HG02943 (cell line): ENCODE measurements around the gene INPP5A.
"Not testable (repeated sequence)": the region's sequence is repeated elsewhere in the genome, so short reads cannot be mapped to it uniquely, and the experiment has no call there.

Experiments used
- ATAC-seq: cut with Tn5 transposase; IDR thresholded peaks from one replicate; pipeline ENCODE4 v1.9.1; 2021; ENCODE audit warnings: mild to moderate bottlenecking, low read depth, moderate library complexity; ENCODE audit not compliant: unreplicated experiment

Gene INPP5A, protein sequence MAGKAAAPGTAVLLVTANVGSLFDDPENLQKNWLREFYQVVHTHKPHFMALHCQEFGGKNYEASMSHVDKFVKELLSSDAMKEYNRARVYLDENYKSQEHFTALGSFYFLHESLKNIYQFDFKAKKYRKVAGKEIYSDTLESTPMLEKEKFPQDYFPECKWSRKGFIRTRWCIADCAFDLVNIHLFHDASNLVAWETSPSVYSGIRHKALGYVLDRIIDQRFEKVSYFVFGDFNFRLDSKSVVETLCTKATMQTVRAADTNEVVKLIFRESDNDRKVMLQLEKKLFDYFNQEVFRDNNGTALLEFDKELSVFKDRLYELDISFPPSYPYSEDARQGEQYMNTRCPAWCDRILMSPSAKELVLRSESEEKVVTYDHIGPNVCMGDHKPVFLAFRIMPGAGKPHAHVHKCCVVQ

GRCh38 chr10:132537684-132538001, at the start of gene INPP5A:
Gene INPP5A (plus strand): TSS chr10:132537787. CDS start chr10:132538097, 310 bp downstream.
- ATAC-seq: no peak

GRCh38 chr10:132488231-132488821, 49.3 kb upstream of the INPP5A start:
- no peak for ATAC-seq

DNA sequence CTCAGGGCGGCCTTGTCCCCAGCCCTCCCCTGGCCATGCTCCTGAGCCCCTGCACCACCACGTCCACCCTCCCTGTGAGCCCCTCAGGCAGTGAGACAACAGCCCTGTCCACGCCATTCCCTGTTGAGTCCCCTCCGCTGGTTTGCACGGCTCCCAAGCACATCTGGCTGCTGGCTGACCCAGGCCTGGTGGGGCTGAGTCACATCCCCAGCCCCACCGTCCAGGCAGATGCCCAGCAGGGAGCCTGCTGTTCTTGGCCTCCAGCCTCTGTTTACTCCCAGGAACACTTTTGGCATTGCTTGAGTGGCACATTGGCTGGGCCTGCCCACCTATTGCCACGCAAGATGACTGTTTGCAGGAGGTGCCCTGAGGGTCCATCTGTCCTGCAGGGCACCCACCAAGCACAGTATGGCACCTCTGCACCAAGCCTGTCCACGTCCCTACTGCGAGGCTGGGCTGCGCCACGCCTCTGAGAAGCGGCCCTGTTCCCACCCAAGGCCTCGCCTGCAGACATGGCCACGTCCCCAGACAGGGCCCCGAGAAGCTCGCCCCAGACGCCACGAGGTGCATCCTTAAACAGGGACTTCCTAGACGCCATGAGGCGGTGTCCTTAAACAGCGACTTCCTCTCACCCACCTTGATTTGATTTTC, 48.4 kb upstream of the INPP5A start:
- no peak for ATAC-seq

DNA sequence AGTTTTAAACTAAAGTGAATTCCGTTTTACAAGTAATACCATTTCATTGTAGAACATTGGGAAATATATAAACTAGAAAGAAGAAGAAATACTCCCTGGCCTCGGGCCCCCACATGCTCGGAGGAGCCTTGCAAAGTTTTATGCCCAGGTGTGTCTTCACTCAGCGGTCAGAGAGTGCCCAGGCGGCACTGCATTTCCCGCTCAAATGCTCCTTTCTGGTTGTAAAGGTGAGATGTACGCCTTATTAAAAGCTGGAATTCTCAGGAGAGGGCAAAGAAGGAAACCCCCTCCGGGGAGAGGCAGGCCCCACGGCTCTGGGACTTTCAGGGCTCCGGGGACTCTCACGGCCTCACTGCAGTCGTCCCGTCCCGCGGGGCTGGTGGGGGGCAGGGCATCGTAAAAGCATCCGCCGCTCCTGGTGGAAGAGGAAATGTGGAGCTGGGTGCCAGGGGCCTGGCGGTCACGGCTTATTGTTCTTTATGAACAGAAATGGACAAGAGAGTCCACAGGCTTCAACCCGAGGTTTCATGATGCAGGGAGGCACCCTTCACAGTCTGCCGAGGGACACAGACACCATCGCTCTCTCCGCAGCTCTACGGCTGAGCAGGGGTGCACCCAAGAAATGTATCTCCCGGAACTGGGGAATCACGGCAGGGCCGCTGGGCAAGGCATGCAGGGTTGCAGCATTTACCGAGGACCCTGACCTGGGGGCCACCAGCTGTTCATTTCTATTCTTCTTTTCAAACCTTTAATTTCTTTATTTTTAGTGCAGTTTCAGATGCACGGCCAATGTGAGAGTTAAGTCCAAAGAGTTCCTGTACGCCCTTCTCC, 47.7 kb upstream of the INPP5A start:
- no peak for ATAC-seq

- ATAC-seq: not testable (repeated sequence)
Observed at GRCh38 chr10:132491534-132491933, 46.1 kb upstream of the INPP5A start.

DNA sequence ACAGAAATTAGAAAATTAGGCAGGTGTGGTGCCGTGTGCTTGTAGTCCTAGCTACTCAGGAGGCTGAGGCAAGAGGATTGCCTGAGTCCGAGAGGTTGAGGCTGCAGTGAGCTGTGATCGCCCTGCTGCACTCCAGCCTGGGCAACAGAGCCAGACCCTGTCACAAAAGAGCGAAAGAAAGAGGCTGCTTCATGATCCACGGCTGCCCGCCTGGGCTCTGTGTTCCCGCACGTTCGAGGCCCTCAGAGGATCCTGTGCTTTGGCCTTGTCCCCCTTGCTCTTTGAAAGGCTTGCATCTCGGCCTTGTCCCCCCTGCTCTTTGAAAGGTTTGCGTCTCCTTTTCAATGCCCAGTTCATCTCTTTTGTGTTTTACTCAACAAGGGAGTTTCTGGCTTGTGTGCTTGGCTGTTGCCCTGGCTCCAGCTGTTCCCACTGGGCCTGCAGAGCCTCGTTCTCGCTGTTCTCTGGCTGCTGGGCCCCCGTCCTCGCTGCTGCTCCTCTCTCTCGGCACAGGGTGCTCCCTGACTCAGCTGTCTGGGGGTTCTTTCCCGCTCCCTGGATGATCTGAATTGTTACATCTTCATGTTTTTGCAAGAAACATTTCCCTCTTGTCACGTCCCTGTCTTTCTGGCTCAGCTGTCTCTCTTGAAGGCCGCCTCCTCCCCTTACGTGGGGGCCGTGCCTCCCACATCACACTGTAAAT, 45.1 kb upstream of the INPP5A start:
- no peak for ATAC-seq

GRCh38 chr10:132493246-132493755, 44.3 kb upstream of the INPP5A start:
- ATAC-seq: no peak

DNA sequence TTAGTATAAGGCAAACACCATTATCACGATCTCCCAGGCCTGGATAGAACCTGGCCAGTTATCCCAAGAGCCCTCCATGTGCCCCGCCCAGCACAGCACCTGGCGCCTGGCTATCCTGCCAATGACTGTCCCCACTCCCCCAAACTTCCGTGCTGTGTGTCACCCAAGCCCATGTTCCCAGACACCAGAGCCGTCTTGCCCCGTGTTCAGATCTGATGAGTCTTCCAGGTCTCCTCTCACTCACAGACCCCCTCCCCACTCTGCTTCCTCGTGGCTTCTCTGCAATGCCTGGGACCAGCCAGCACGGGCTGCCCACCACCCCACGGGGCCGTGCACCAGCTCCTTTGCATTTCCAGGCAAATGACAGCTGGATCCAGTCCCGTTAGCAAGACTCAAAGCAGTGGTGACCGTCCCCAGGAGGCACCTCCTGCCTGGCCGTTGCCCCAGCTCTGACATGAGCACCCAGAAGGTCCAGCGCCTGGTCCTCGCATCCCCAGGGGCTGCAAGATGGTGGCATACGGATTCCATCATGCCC, 43.8 kb upstream of the INPP5A start:
- ATAC-seq: no peak

- no peak for ATAC-seq
Observed at GRCh38 chr10:132494866-132495630, 42.5 kb upstream of the INPP5A start.

DNA sequence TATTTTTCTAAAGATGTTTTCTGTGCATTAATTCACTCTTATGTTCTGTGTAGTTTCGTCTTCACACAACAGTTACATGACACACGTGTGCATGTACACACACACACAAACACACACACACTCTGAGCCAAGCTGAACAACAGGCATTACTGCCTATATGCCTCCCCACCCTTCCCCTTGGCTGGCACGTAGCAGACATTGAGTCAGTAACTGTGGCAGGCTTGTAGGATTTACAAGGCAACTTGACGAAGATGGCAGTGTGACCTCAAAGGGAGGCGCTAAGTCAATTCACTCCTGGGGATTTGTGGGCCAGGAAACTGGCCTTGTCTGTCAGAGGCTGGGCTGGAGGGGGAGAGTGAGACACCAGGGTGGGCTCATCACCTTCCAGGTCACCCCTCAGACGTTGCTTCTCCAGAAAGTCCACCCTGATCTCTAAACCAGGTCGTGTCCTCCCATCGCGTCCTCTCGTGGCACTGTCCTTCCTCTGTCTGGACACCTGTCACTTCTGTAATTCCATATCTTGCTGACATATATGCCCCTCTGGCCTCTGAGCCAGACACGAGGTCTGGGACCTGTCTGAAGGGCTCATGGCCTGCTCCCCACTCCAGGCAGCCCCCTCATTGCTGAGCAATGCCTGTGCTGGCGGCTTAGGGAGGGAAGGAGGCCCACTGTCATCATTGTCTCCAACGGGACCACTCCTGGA, 41.1 kb upstream of the INPP5A start:
- no peak for ATAC-seq

DNA sequence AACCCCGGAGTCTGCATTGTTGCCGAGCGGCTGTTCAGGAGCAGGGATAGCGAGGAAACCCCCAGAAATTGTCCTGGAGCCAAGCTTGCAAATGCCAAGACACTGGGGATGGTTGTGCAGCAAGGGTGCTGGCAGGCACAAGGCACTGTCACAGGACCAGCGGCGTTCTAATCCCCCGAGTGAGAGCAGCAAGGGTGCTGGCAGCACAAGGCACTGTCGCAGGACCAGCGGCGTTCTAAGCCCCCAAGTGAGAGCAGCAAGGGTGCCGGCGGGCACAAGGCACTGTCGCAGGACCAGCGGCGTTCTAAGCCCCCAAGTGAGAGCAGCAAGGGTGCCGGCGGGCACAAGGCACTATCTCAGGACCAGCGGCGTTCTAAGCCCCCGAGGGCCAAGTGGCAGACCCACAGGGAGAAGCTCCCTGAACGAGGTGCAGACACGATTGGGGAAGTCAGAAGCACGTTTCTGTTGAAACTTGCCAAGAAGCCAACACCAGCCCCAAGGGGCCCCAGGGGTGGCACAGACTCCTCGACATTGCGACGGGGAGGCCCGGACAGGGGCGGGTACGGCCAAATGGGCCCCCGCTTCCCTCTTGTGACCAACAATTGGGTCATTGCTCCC, 40.4 kb upstream of the INPP5A start:
- ATAC-seq: no peak

- no peak for ATAC-seq
Observed at GRCh38 chr10:132497861-132498561, 39.6 kb upstream of the INPP5A start.

GRCh38 chr10:132498562-132499366, 38.8 kb upstream of the INPP5A start:
- no peak for ATAC-seq

- no peak for ATAC-seq
Observed at GRCh38 chr10:132499367-132499685, 38.3 kb upstream of the INPP5A start.

DNA sequence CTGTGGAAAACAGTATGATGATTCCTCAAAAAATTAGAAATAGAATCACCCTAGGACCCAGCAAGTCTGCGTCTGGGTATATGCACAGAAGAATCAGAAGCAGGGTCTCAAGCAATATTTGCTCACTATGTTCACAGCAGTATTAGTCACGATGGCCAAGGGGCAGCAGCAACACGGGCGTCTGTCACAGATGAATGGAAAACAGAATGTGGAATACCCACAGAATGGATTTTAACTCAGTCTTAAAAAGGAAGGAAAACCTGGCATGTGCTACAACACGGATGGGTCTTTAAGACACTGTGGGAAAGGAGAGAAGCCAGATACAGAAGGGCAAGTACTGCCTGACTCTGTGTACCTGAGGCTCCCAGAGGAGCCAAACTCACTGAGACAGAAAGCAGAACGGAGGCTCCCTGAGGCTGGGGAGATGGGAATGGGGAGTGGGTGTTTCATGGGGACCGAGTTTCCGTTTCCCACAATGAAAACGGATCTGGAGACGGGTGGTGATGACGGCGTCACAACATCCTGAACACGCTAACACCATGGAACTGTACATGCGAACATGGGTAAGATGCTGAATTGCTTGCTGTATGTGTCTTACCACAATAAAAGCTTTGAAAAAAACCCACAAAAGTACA, 36.7 kb upstream of the INPP5A start:
- ATAC-seq: no peak

- ATAC-seq: no peak
Observed at GRCh38 chr10:132502544-132503300, 34.9 kb upstream of the INPP5A start.
